Fibroblast of pulmonary artery (primary cell): ENCODE results near the gene TMOD4.
"Not testable (repeated sequence)": the region's sequence is repeated elsewhere in the genome, so short reads cannot be mapped to it uniquely, and the experiment has no call there.

Experiments used
- DNase-seq: peaks from one replicate; pipeline ENCODE4 v3.0.0-alpha.2; 2010; ENCODE audit warnings: low read depth
- H3K4me3 ChIP-seq: replicated peaks from 2 replicates; pipeline ENCODE4 v1.5.1; 2011; ENCODE audit warnings: low read depth, mild to moderate bottlenecking, control low read depth, low read length, moderate library complexity
- TF ChIP-seq, protein P1 (sequence below): IDR thresholded peaks from 2 replicates; pipeline ENCODE4 v1.5.1; 2011; ENCODE audit warnings: mild to moderate bottlenecking, control low read depth, low read length, inconsistent platforms; ENCODE audit errors: missing control alignments

Gene TMOD4

DNA sequence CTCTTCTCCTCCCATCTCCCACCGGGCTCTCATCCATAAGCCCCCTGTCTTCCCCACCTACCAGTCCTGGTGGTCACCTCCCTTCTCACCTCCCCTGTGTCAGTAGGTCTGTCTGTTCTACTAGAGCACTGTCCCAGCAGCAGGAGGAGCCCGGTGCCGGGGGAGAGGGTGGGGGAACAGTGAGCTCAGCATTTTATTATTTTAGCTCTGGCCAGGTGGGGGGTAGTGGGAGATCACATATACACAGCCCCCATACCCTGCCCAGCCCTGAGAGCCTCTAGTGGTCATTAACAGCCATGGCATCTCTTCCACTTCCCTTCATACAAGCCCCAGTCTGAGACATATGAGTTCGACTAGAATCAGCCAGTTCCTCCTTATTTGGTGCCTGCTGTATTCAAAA, at the start of gene TMOD4:
TMOD4 (minus strand) TSS at position 119 of the 400 bp plus-strand sequence. CDS start 1,106 bp downstream, outside the sequence.
- TF ChIP-seq, protein P1, sequence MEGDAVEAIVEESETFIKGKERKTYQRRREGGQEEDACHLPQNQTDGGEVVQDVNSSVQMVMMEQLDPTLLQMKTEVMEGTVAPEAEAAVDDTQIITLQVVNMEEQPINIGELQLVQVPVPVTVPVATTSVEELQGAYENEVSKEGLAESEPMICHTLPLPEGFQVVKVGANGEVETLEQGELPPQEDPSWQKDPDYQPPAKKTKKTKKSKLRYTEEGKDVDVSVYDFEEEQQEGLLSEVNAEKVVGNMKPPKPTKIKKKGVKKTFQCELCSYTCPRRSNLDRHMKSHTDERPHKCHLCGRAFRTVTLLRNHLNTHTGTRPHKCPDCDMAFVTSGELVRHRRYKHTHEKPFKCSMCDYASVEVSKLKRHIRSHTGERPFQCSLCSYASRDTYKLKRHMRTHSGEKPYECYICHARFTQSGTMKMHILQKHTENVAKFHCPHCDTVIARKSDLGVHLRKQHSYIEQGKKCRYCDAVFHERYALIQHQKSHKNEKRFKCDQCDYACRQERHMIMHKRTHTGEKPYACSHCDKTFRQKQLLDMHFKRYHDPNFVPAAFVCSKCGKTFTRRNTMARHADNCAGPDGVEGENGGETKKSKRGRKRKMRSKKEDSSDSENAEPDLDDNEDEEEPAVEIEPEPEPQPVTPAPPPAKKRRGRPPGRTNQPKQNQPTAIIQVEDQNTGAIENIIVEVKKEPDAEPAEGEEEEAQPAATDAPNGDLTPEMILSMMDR, result peak; percentile 58
- DNase-seq, result peak; percentile 34
- H3K4me3 ChIP-seq, result no peak within 1 kb of the TSS

DNA sequence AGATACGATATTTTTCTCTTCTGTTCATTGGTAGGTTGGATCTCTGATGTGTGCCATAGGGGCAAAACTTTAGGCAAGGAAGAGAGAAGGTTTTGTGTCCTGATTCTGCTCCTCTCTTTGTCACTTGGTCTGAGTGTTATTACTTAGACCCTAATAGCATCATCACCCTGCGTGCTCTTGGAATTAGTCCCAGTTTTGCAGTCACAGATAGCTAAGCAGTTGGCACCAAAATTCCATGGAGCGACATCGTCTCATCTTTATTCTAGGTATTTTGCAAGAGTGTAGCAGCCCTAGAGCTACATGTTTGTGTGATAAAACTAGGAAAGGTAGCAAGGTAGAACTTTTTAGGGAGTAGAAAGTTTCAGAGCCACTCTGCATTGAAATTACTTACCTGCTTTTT, 46.3 kb upstream of the TMOD4 start:
- no peak for DNase-seq
- H3K4me3 ChIP-seq, result no peak overlapping the region
- TF ChIP-seq, protein P1, result no peak

DNA sequence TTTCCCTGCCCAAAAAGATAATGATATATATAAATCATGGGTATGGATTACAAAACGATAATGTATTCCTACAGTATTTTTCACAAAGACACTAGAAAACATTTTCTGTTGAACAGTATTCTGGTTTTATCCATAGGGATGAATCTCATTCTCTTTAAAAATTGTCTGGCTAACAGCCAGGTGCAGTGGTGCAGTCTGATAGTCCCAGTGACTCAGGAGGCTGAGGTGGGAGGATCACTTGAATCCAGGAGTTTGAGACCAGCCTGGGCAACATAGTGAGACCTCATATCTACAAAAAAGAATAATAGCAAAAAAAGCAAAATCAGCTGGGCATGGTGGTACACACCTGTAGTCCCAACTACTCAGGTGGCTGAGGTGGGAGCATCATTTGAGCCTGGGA, 45.8 kb upstream of the TMOD4 start:
- H3K4me3 ChIP-seq, result no peak overlapping the region
- DNase-seq, result no peak
- TF ChIP-seq, protein P1, result no peak

DNA sequence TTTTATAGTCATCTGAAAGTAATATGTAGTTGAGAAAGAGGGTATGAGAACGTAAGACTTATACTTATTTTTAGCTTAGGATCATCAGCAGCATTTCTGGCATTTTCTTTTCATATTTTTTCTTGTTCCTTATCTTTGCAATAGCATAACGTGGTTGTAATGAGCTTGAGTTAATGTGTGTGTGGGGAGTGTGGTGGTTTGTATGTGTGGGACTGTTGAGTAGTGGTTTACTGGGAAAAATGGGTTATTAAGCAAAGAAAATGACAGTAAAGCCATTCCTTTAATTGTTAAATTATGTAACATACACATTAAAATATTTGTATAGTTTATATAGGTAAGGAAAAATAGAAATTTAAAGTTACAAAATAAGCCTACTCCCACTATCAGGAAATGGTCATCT, 37.8 kb upstream of the TMOD4 start:
- TF ChIP-seq, protein P1, result no peak
- no peak overlapping the region for H3K4me3 ChIP-seq
- no peak for DNase-seq

DNA sequence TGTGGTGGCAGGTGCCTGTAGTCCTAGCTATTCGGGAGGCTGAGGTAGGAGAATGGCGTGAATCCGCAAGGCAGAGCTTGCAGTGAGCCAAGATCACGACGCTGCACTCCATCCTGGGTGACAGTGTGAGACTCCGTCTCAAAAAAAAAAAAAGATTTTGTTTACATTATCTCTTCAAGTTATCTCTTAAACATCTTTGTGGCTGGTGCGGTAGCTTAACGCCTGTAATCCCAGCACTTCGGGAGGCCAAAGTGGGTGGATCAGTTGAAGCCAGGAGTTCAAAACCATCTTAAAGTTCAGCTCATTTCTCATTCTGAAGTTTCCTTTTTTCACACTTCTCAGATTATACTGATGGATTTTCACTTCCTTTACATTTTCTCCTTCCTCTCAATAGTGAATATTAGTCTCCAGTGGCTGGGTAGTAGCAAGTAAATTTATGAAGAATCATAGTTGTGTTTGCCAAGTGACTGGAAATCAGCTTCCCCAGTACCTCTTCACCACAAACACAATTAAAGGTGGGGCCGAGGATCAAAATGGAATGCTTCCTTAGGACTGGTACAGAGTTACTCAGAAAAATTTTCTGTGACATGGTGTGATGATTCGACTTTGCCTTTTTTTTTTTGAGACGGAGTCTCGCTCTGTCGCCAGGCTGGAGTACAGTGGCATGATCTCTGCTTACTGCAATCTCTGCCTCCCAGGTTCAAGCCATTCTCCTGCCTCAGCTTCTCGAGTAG, 36.4 kb upstream of the TMOD4 start:
- H3K4me3 ChIP-seq, result no peak overlapping the region
- TF ChIP-seq, protein P1, result no peak
- DNase-seq, result no peak

DNA sequence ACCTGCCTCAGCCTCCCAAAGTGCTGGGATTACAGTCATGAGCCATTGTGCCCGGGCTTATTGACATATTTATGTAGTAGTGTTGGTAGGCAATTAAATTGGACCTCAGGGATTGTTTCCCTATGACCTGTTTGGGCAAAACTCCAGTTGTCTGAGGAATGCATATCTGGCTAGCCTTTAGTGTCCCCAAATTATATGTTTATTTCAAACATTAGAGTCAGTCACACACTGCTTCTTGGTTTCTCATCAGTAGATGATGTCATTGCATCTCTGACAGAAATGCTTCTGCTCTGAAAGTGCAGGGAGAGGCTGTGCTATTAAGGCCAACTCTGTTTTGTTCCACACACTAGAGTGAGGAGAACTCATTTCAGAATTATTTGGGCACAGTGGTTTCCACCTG, 35.0 kb upstream of the TMOD4 start:
- TF ChIP-seq, protein P1, result no peak
- H3K4me3 ChIP-seq, result no peak overlapping the region
- DNase-seq, result no peak

DNA sequence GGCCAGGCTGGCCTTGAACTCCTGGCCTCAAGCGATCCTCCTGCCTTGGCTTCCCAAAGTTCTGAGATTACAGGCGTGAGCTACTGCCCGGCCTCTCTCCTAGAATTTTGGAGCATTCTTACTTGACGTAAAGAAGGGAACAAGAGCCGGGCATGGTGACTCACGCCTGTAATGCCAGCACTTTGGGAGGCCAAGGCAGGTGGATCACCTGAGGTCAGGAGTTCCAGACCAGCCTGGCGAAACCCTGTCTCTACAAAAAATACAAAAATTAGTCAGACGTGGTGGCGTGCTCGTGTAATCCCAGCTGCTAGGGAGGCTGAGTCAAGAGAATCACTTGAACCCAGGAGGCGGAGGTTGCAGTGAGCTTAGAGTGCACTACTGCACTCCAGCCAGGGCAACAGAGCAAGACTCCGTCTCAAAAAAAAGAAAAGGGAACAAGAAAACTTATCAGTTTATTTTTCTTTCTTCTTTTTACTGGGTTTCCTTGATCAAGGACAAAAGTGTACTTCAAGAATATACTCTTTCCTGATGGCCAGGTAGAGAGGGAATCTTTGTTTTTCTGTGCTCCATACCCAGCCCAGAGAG, 29.7 kb upstream of the TMOD4 start:
- H3K4me3 ChIP-seq, DNase-seq: not testable (repeated sequence)
